HL-60 (cell line): ENCODE data around the gene ANKRD13B.

Experiments used
- GABPA ChIP-seq: IDR thresholded peaks from 2 replicates; pipeline ENCODE4 v1.6.1; 2012; ENCODE audit warnings: low read depth
- POLR2AphosphoS5 ChIP-seq: IDR thresholded peaks from 2 replicates; pipeline ENCODE4 v1.6.1; 2012; ENCODE audit warnings: low read depth
- SPI1 ChIP-seq: IDR thresholded peaks from 2 replicates; pipeline ENCODE4 v1.6.1; 2012; ENCODE audit warnings: low read depth, mild to moderate bottlenecking, borderline replicate concordance
- TF ChIP-seq, protein P1 (sequence below): IDR thresholded peaks from one replicate; pipeline ENCODE4 v1.5.1; 2011; ENCODE audit warnings: low read length, control low read depth, inconsistent platforms; ENCODE audit not compliant: insufficient read depth
- TF ChIP-seq, protein P2 (sequence below): IDR thresholded peaks from 2 replicates; pipeline ENCODE4 v1.6.1; 2012; ENCODE audit warnings: low read depth; ENCODE audit not compliant: insufficient replicate concordance

DNA sequence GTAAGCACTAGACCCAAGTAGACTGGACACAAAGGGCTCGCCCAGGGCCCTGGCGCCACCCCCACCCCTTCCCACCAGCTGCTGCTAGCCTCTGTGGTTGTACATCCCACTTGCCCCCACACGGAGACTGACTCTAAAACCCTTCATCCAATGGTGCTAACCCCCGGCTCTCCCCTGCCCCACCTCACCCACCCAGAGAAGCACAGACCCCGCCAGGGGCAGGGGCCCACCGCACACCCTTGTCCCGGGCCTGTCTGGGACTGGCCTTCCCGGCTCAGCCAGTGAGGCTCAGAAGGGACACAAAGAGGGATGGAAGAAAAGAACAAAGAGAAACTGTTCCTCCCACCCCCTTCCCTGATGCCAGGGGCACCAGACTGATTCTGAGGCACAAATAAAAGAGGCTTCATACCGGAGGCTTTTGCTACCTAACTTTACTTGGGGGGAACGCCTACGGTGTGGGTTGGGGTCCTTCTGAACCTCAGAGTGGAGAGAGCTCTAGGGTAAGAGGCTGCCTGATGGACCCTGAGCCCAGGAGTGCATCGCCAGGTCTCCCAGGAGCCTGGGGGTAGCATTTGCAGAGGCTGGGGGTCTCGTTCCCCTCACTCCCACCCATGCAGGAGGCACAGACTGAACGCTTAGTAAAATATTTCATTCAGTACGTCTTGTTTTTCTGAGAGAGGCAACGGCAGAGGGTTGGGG is 21.6 kb downstream of the ANKRD13B start:
- no peak for TF ChIP-seq GABPA
- TF ChIP-seq, protein P1, sequence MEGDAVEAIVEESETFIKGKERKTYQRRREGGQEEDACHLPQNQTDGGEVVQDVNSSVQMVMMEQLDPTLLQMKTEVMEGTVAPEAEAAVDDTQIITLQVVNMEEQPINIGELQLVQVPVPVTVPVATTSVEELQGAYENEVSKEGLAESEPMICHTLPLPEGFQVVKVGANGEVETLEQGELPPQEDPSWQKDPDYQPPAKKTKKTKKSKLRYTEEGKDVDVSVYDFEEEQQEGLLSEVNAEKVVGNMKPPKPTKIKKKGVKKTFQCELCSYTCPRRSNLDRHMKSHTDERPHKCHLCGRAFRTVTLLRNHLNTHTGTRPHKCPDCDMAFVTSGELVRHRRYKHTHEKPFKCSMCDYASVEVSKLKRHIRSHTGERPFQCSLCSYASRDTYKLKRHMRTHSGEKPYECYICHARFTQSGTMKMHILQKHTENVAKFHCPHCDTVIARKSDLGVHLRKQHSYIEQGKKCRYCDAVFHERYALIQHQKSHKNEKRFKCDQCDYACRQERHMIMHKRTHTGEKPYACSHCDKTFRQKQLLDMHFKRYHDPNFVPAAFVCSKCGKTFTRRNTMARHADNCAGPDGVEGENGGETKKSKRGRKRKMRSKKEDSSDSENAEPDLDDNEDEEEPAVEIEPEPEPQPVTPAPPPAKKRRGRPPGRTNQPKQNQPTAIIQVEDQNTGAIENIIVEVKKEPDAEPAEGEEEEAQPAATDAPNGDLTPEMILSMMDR: no peak
- no peak for TF ChIP-seq POLR2AphosphoS5
- TF ChIP-seq, protein P2, sequence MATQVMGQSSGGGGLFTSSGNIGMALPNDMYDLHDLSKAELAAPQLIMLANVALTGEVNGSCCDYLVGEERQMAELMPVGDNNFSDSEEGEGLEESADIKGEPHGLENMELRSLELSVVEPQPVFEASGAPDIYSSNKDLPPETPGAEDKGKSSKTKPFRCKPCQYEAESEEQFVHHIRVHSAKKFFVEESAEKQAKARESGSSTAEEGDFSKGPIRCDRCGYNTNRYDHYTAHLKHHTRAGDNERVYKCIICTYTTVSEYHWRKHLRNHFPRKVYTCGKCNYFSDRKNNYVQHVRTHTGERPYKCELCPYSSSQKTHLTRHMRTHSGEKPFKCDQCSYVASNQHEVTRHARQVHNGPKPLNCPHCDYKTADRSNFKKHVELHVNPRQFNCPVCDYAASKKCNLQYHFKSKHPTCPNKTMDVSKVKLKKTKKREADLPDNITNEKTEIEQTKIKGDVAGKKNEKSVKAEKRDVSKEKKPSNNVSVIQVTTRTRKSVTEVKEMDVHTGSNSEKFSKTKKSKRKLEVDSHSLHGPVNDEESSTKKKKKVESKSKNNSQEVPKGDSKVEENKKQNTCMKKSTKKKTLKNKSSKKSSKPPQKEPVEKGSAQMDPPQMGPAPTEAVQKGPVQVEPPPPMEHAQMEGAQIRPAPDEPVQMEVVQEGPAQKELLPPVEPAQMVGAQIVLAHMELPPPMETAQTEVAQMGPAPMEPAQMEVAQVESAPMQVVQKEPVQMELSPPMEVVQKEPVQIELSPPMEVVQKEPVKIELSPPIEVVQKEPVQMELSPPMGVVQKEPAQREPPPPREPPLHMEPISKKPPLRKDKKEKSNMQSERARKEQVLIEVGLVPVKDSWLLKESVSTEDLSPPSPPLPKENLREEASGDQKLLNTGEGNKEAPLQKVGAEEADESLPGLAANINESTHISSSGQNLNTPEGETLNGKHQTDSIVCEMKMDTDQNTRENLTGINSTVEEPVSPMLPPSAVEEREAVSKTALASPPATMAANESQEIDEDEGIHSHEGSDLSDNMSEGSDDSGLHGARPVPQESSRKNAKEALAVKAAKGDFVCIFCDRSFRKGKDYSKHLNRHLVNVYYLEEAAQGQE: no peak
- TF ChIP-seq SPI1: no peak
